HEK293 (cell line): Measurements from ENCODE around the gene RPL7A.

Experiments
- CTCF ChIA-PET: fragments of 350-600 bp; formaldehyde crosslinking; extraction: SDS; loops from one replicate; lab custom pipeline; 2021; ENCODE audit warnings: antibody characterized with exemption; lab: Yijun Ruan, JAX
- POLR2A ChIA-PET: fragments of 300-600 bp; formaldehyde crosslinking; extraction: SDS; loops from one replicate; lab custom pipeline; 2020; ENCODE audit warnings: antibody characterized with exemption, inconsistent platforms; lab: Yijun Ruan, JAX
- H3K27ac ChIP-seq: fragments of 200-500 bp; sonication (Bioruptor generic); 2 replicates; pipeline ENCODE4 v1.5.1; 2014; ENCODE audit warnings: low read depth, low read length, control low read depth, inconsistent platforms; ENCODE audit errors: extremely low read depth
- H3K36me3 ChIP-seq, 2 experiments: fragments of 200-500 bp in 1 of 2; sonication (Bioruptor generic) in 1 of 2; 1 replicate in 1 of 2; 2 replicates in 1 of 2; pipeline ENCODE4 v1.5.1; 2014 to 2017; ENCODE audit warnings: inconsistent platforms in 2 of 2, low read length in 2 of 2; ENCODE audit not compliant: control insufficient read depth in 2 of 2, insufficient read depth in 1 of 2
- H3K4me1 ChIP-seq: fragments of 200-500 bp; sonication (Bioruptor generic); 2 replicates; pipeline ENCODE4 v1.5.1; 2014; ENCODE audit warnings: mild to moderate bottlenecking, low read length, inconsistent platforms; ENCODE audit not compliant: control insufficient read depth, insufficient read depth
- H3K4me3 ChIP-seq: 2 replicates; pipeline ENCODE4 v1.5.1; 2011; ENCODE audit warnings: low read depth, mild to moderate bottlenecking, control low read depth, low read length, moderate library complexity
- H3K9me3 ChIP-seq: fragments of 200-500 bp; sonication (Bioruptor generic); 2 replicates; pipeline ENCODE4 v1.5.1; 2014; ENCODE audit warnings: low read depth, low read length, inconsistent platforms; ENCODE audit not compliant: control insufficient read depth, insufficient read depth
- ATF2 ChIP-seq: fragments of 450-650 bp; formaldehyde crosslinking; IDR thresholded peaks from 2 replicates; pipeline ENCODE4 v1.5.1; 2016; ENCODE audit warnings: missing biosample characterization, missing genetic modification characterization, low read depth
- HOXA7 ChIP-seq: sonication (generic); formaldehyde crosslinking; IDR thresholded peaks from 2 replicates; pipeline ENCODE4 v1.8.1; 2022; ENCODE audit warnings: missing genetic modification reagents, borderline replicate concordance
- MZF1 ChIP-seq: fragments of 450-650 bp; formaldehyde crosslinking; IDR thresholded peaks from 2 replicates; pipeline ENCODE4 v1.5.1; 2017; ENCODE audit warnings: missing biosample characterization, missing genetic modification characterization, borderline replicate concordance
- OVOL3 ChIP-seq: fragments of 450-650 bp; formaldehyde crosslinking; IDR thresholded peaks from 2 replicates; pipeline ENCODE4 v1.5.1; 2016; ENCODE audit warnings: missing biosample characterization, missing genetic modification characterization
- SCRT1 ChIP-seq: fragments of 450-650 bp; formaldehyde crosslinking; IDR thresholded peaks from 2 replicates; pipeline ENCODE4 v1.5.1; 2016; ENCODE audit warnings: missing biosample characterization, missing genetic modification characterization, borderline replicate concordance
- ZBTB1 ChIP-seq: fragments of 450-650 bp; formaldehyde crosslinking; IDR thresholded peaks from 2 replicates; pipeline ENCODE4 v1.5.1; 2016; ENCODE audit warnings: missing biosample characterization, missing genetic modification characterization
- ZBTB11 ChIP-seq: fragments of 450-650 bp; formaldehyde crosslinking; conservative IDR thresholded peaks from 2 replicates; pipeline ENCODE4 v1.5.1; 2016; ENCODE audit warnings: low read depth, missing biosample characterization, missing genetic modification characterization
- ZBTB8A ChIP-seq: fragments of 450-650 bp; formaldehyde crosslinking; IDR thresholded peaks from 2 replicates; pipeline ENCODE4 v1.5.1; 2016; ENCODE audit warnings: missing biosample characterization, missing genetic modification characterization
- ZEB2 ChIP-seq: fragments of 450-650 bp; formaldehyde crosslinking; IDR thresholded peaks from 2 replicates; pipeline ENCODE4 v1.5.1; 2016; ENCODE audit warnings: missing biosample characterization, missing genetic modification characterization
- ZFP41 ChIP-seq: fragments of 450-650 bp; formaldehyde crosslinking; IDR thresholded peaks from 2 replicates; pipeline ENCODE4 v1.5.1; 2016; ENCODE audit warnings: missing biosample characterization, missing genetic modification characterization, borderline replicate concordance
- ZFP69B ChIP-seq: fragments of 450-650 bp; formaldehyde crosslinking; IDR thresholded peaks from 2 replicates; pipeline ENCODE4 v1.5.1; 2016; ENCODE audit warnings: missing biosample characterization, missing genetic modification characterization
- ZNF133 ChIP-seq: fragments of 450-650 bp; formaldehyde crosslinking; IDR thresholded peaks from 2 replicates; pipeline ENCODE4 v1.5.1; 2016; ENCODE audit warnings: missing biosample characterization, missing genetic modification characterization
- ZNF174 ChIP-seq: fragments of 450-650 bp; formaldehyde crosslinking; IDR thresholded peaks from 2 replicates; pipeline ENCODE4 v1.5.0; 2017; ENCODE audit warnings: missing biosample characterization, mild to moderate bottlenecking, missing genetic modification characterization
- ZNF19 ChIP-seq: fragments of 450-650 bp; formaldehyde crosslinking; IDR thresholded peaks from 2 replicates; pipeline ENCODE4; 2016; ENCODE audit warnings: missing biosample characterization, missing genetic modification characterization, low read depth
- ZNF221 ChIP-seq: fragments of 450-650 bp; formaldehyde crosslinking; IDR thresholded peaks from 2 replicates; pipeline ENCODE4 v1.5.1; 2017; ENCODE audit warnings: missing biosample characterization, missing genetic modification characterization, borderline replicate concordance
- ZNF274 ChIP-seq, 2 experiments: fragments of 200-500 bp in 1 of 2; fragments of 450-650 bp in 1 of 2; sonication (Bioruptor generic) in 1 of 2; formaldehyde crosslinking in 1 of 2; IDR thresholded peaks; 2 replicates each; pipeline versions ENCODE4 v1.5.1 to v1.6.1; 2014 to 2016; ENCODE audit warnings: borderline replicate concordance in 1 of 2, inconsistent platforms in 1 of 2, low read length in 1 of 2, missing biosample characterization in 1 of 2, missing genetic modification characterization in 1 of 2
- ZNF350 ChIP-seq: fragments of 450-650 bp; formaldehyde crosslinking; IDR thresholded peaks from 2 replicates; pipeline ENCODE4 v1.5.0; 2017; ENCODE audit warnings: missing biosample characterization, mild to moderate bottlenecking, missing genetic modification characterization
- ZNF354C ChIP-seq: fragments of 450-650 bp; formaldehyde crosslinking; IDR thresholded peaks from 2 replicates; pipeline ENCODE4 v1.5.1; 2016; ENCODE audit warnings: missing biosample characterization, missing genetic modification characterization, low read depth, borderline replicate concordance
- ZNF362 ChIP-seq: fragments of 450-650 bp; formaldehyde crosslinking; IDR thresholded peaks from 2 replicates; pipeline ENCODE4 v1.5.1; 2016; ENCODE audit warnings: missing biosample characterization, missing genetic modification characterization
- ZNF501 ChIP-seq: fragments of 450-650 bp; formaldehyde crosslinking; IDR thresholded peaks from 2 replicates; pipeline ENCODE4 v1.5.1; 2016; ENCODE audit warnings: missing biosample characterization, missing genetic modification characterization
- ZNF529 ChIP-seq: fragments of 450-650 bp; formaldehyde crosslinking; IDR thresholded peaks from 2 replicates; pipeline ENCODE4 v1.5.1; 2017; ENCODE audit warnings: missing genetic modification characterization, missing biosample characterization; ENCODE audit not compliant: insufficient replicate concordance
- ZNF580 ChIP-seq: fragments of 450-650 bp; formaldehyde crosslinking; IDR thresholded peaks from 2 replicates; pipeline ENCODE4 v1.5.1; 2016; ENCODE audit warnings: missing biosample characterization, missing genetic modification characterization
- ZNF621 ChIP-seq: fragments of 450-650 bp; formaldehyde crosslinking; IDR thresholded peaks from 2 replicates; pipeline ENCODE4 v1.5.1; 2017; ENCODE audit warnings: missing biosample characterization, missing genetic modification characterization
- ZNF791 ChIP-seq: fragments of 450-650 bp; formaldehyde crosslinking; IDR thresholded peaks from 2 replicates; pipeline ENCODE4 v1.5.1; 2016; ENCODE audit warnings: missing biosample characterization, missing genetic modification characterization
- ZSCAN16 ChIP-seq: fragments of 450-650 bp; formaldehyde crosslinking; IDR thresholded peaks from 2 replicates; pipeline ENCODE4 v1.5.1; 2016; ENCODE audit warnings: missing biosample characterization, missing genetic modification characterization
- ZSCAN23 ChIP-seq: fragments of 450-650 bp; formaldehyde crosslinking; IDR thresholded peaks from 2 replicates; pipeline ENCODE4 v1.5.1; 2016; ENCODE audit warnings: missing biosample characterization, missing genetic modification characterization
- ZSCAN4 ChIP-seq: fragments of 450-650 bp; formaldehyde crosslinking; IDR thresholded peaks from 2 replicates; pipeline ENCODE4 v1.5.1; 2017; ENCODE audit warnings: missing biosample characterization, missing genetic modification characterization

RPL7A gene

GRCh38 chr9:133389025-133389557 lies 41.1 kb downstream of the RPL7A start (continued):
- no peak for TF ChIP-seq ZBTB11 (tag by site-specific recombination)
- no peak for TF ChIP-seq ZBTB8A (tag by site-specific recombination)
- TF ChIP-seq ZNF354C (tag by site-specific recombination) = no peak
- no peak for TF ChIP-seq OVOL3
- no peak for TF ChIP-seq ZNF174 (tag by site-specific recombination)
- no peak for TF ChIP-seq ZNF274 (IDR thresholded peaks at IDR 0.05; ENCODE audit: low read length)
- TF ChIP-seq ZNF274 (tag by site-specific recombination; IDR thresholded peaks at IDR 0.05; ENCODE audit: borderline replicate concordance) = no peak

- CTCF ChIA-PET = interaction anchor here (0.6 to 1.6 kb wide), 4 partner anchors 10 to 56 kb away, joined by 3 to 7 read pairs (median 4); no protein-coding TSS in a partner anchor
- Histone ChIP-seq H3K4me1 (no peaks in the 10 kb centered on the region), H3K36me3 (no peaks in the 10 kb centered on the region), H3K27ac (no peak overlapping the region), H3K4me3 (no peak overlapping the region), H3K9me3 (no peaks in the 10 kb centered on the region)
- no peak for TF ChIP-seq ZNF621
- TF ChIP-seq ZNF529 (tag by site-specific recombination) = no peak
- no peak for TF ChIP-seq ZNF501 (tag by site-specific recombination)
- TF ChIP-seq ZNF19 (tag by site-specific recombination) = no peak
- no peak for TF ChIP-seq ZNF221
- TF ChIP-seq ZBTB1 (tag by site-specific recombination) = no peak
- no peak for TF ChIP-seq ZEB2 (tag by site-specific recombination)
- TF ChIP-seq ZSCAN23 = no peak
- no peak for TF ChIP-seq ZFP69B (tag by site-specific recombination)
- no peak for TF ChIP-seq ZNF274 (IDR thresholded peaks at IDR 0.05; ENCODE audit: low read length)
- no peak for TF ChIP-seq ZNF274 (tag by site-specific recombination; IDR thresholded peaks at IDR 0.05; ENCODE audit: borderline replicate concordance)
- POLR2A ChIA-PET = interaction anchor here (0.6 kb wide), 1 partner anchor 55 kb away, joined by 3 read pairs; no protein-coding TSS in a partner anchor
These were observed 41.5 kb downstream of the RPL7A start for GRCh38 chr9:133389562-133389961.

- Histone ChIP-seq H3K36me3 (no peaks in the 10 kb centered on the region), H3K9me3 (no peaks in the 10 kb centered on the region), H3K27ac (no peak overlapping the region), H3K4me3 (no peak overlapping the region), H3K4me1 (no peaks in the 10 kb centered on the region)
- CTCF ChIA-PET = interaction anchor here (0.6 to 1.6 kb wide), 3 partner anchors 11 to 210 kb away, joined by 3 to 7 read pairs (median 4); no protein-coding TSS in a partner anchor
- POLR2A ChIA-PET = interaction anchor here (0.7 kb wide), 1 partner anchor 12 kb away, joined by 6 read pairs; no protein-coding TSS in a partner anchor
- TF ChIP-seq ZSCAN16 (tag by site-specific recombination) (no peak), ZNF350 (tag by site-specific recombination) (no peak), ZNF580 (tag by site-specific recombination) (no peak), ATF2 (tag by site-specific recombination) (no peak), MZF1 (tag by site-specific recombination) (no peak), SCRT1 (tag by site-specific recombination) (no peak), ZNF362 (no peak), ZNF791 (tag by site-specific recombination) (no peak), ZNF133 (no peak), HOXA7 (CRISPR knock-in tag) (no peak), ZFP41 (no peak), ZSCAN4 (tag by site-specific recombination) (no peak)
These were observed 42.7 kb downstream of the RPL7A start for GRCh38 chr9:133390713-133391112.
